ENCODE results near the gene ETFA. TPM values are rescaled to one million over a fixed set of nuclear protein-coding genes. Genes with fewer than 3 reads are reported as not detected.
A peak's percentile ranks its signal among the peaks of the same experiment; 100 is the strongest.

Gene ETFA
- total and polyA plus RNA-seq, 2 experiments from 2014 or later, result 175 to 185 TPM

- TF ChIP-seq EZH2phosphoT487 (IDR thresholded peaks at IDR 0.05; ENCODE audit: low read depth, severe bottlenecking, unreplicated experiment), result no peak
Observed at GRCh38 chr15:76189106-76189505, 122.2 kb downstream of the ETFA start.

GRCh38 chr15:76187163-76187562 is 124.1 kb downstream of the ETFA start:
- DNase-seq (ENCODE audit: low spot score), result no peak
- Histone ChIP-seq H3K36me3 (replicated peaks; ENCODE audit: insufficient read depth, low read depth) (no peaks in the 10 kb centered on the region), H2AFZ (no peak overlapping the region), H3K4me2 (no peak overlapping the region), H3K79me2 (no peaks in the 10 kb centered on the region), H3K9me2 (replicated peaks; ENCODE audit: insufficient read depth) (no peaks in the 10 kb centered on the region), H3K4me1 (ENCODE audit: insufficient read depth) (no peaks in the 10 kb centered on the region), H3K27ac (no peak overlapping the region), H3K27me3 (peaks cover 15% of the 10 kb centered on the region), H3K4me3 (no peak overlapping the region), H4K20me1 (ENCODE audit: insufficient read depth, poor library complexity, severe bottlenecking) (no peaks in the 10 kb centered on the region), H3K9me3 (ENCODE audit: low read depth) (no peaks in the 10 kb centered on the region)
- 75% methylated on average over 4 of the region's 4 CpGs for WGBS (ENCODE audit: low lambda C conversion rate, missing lambda C conversion rate)
- TF ChIP-seq CTCF (IDR thresholded peaks at IDR 0.05; ENCODE audit: poor library complexity) (no peak), EZH2 (IDR thresholded peaks at IDR 0.05; ENCODE audit: borderline replicate concordance) (no peak), EZH2phosphoT487 (IDR thresholded peaks at IDR 0.05; ENCODE audit: low read depth, severe bottlenecking, unreplicated experiment) (no peak)

More at GRCh38 chr15:76189106-76189505, 122.2 kb downstream of the ETFA start:
- Histone ChIP-seq H3K79me2 (no peaks in the 10 kb centered on the region), H3K4me3 (no peak overlapping the region), H3K9me3 (ENCODE audit: low read depth) (no peaks in the 10 kb centered on the region), H3K27ac (no peak overlapping the region), H3K9me2 (replicated peaks; ENCODE audit: insufficient read depth) (no peaks in the 10 kb centered on the region), H4K20me1 (ENCODE audit: insufficient read depth, poor library complexity, severe bottlenecking) (no peaks in the 10 kb centered on the region), H3K36me3 (replicated peaks; ENCODE audit: insufficient read depth, low read depth) (no peaks in the 10 kb centered on the region), H3K4me2 (no peak overlapping the region), H3K4me1 (ENCODE audit: insufficient read depth) (no peaks in the 10 kb centered on the region), H2AFZ (no peak overlapping the region), H3K27me3 (peaks cover 15% of the 10 kb centered on the region)
- 86% methylated on average over 2 of the region's 2 CpGs for WGBS (ENCODE audit: low lambda C conversion rate, missing lambda C conversion rate)
- no peak for DNase-seq (ENCODE audit: low spot score)

- H4K20me1 ChIP-seq (ENCODE audit: insufficient read depth, poor library complexity, severe bottlenecking), result no peaks in the 10 kb centered on the region
- H3K4me3 ChIP-seq, result no peak overlapping the region
- H3K4me2 ChIP-seq, result no peak overlapping the region
- no peak overlapping the region for H2AFZ ChIP-seq
- no peaks in the 10 kb centered on the region for H3K9me3 ChIP-seq (ENCODE audit: low read depth)
- 52% methylated on average over 3 of the region's 3 CpGs for WGBS (ENCODE audit: low lambda C conversion rate, missing lambda C conversion rate)
- peak; percentile 42 for TF ChIP-seq CTCF (IDR thresholded peaks at IDR 0.05; ENCODE audit: poor library complexity)
- TF ChIP-seq EZH2phosphoT487 (IDR thresholded peaks at IDR 0.05; ENCODE audit: low read depth, severe bottlenecking, unreplicated experiment), result no peak
- no peak for TF ChIP-seq EZH2 (IDR thresholded peaks at IDR 0.05; ENCODE audit: borderline replicate concordance)
- H3K79me2 ChIP-seq, result no peaks in the 10 kb centered on the region
- DNase-seq (ENCODE audit: low spot score), result peak; percentile 54
- no peaks in the 10 kb centered on the region for H3K9me2 ChIP-seq (replicated peaks; ENCODE audit: insufficient read depth)
- H3K4me1 ChIP-seq (ENCODE audit: insufficient read depth), result no peaks in the 10 kb centered on the region
- H3K27ac ChIP-seq, result no peak overlapping the region
- H3K36me3 ChIP-seq (replicated peaks; ENCODE audit: insufficient read depth, low read depth), result no peaks in the 10 kb centered on the region
- peaks cover 15% of the 10 kb centered on the region for H3K27me3 ChIP-seq
Observed at GRCh38 chr15:76185716-76186115, 125.6 kb downstream of the ETFA start.

- H3K4me3 ChIP-seq, result no peak overlapping the region
- WGBS (ENCODE audit: low lambda C conversion rate, missing lambda C conversion rate), result 76% methylated on average over 13 of the region's 13 CpGs
- no peak overlapping the region for H3K27ac ChIP-seq
- no peaks in the 10 kb centered on the region for H3K9me3 ChIP-seq (ENCODE audit: low read depth)
- H4K20me1 ChIP-seq (ENCODE audit: insufficient read depth, poor library complexity, severe bottlenecking), result no peaks in the 10 kb centered on the region
- H3K27me3 ChIP-seq, result peaks cover 11% of the 10 kb centered on the region
- no peak for TF ChIP-seq CTCF (IDR thresholded peaks at IDR 0.05; ENCODE audit: poor library complexity)
- TF ChIP-seq EZH2 (IDR thresholded peaks at IDR 0.05; ENCODE audit: borderline replicate concordance), result no peak
- no peak for TF ChIP-seq EZH2phosphoT487 (IDR thresholded peaks at IDR 0.05; ENCODE audit: low read depth, severe bottlenecking, unreplicated experiment)
- H3K4me2 ChIP-seq, result no peak overlapping the region
- DNase-seq (ENCODE audit: low spot score), result no peak
- no peaks in the 10 kb centered on the region for H3K79me2 ChIP-seq
- no peak overlapping the region for H2AFZ ChIP-seq
- no peaks in the 10 kb centered on the region for H3K4me1 ChIP-seq (ENCODE audit: insufficient read depth)
- no peaks in the 10 kb centered on the region for H3K9me2 ChIP-seq (replicated peaks; ENCODE audit: insufficient read depth)
- no peaks in the 10 kb centered on the region for H3K36me3 ChIP-seq (replicated peaks; ENCODE audit: insufficient read depth, low read depth)
Observed at GRCh38 chr15:76184650-76185035, 126.6 kb downstream of the ETFA start.

All from hepatocyte (in vitro differentiated cells).